Measurements from ENCODE around the gene PAN3. TPM values are rescaled to one million over a fixed set of nuclear protein-coding genes. Genes with fewer than 3 reads are reported as not detected.

PAN3 gene
- total RNA-seq (13.9 and 25.1 TPM in 2 replicates), polyA plus RNA-seq (7.8 and 8.6 TPM in 2 replicates)

GRCh38 chr13:28138012-28138755 lies at the start of gene PAN3:
Gene PAN3 (plus strand): TSS chr13:28138545. CDS start chr13:28138658, 113 bp downstream.
- H3K27ac ChIP-seq, result peak within 1 kb of the TSS; percentile 95
- H3K4me3 ChIP-seq, result peak within 1 kb of the TSS; percentile 98
- H3K4me1 ChIP-seq (ENCODE audit: low read depth), result peaks cover 3% of the 10 kb centered on the region
- peak; percentile 93 to 94 for DNase-seq (ENCODE audit: low read depth in 1 of 2, low spot score in 1 of 2)
- peak; percentile 12 for TF ChIP-seq CTCF (IDR thresholded peaks at IDR 0.05; ENCODE audit: low read depth, low read length)
- no peaks in the 10 kb centered on the region for H3K9me3 ChIP-seq (ENCODE audit: low read depth)
- H3K36me3 ChIP-seq, result no peaks in the 10 kb centered on the region
- no peaks in the 10 kb centered on the region for H3K27me3 ChIP-seq

GRCh38 chr13:28089065-28089464 lies 49.3 kb upstream of the PAN3 start:
- no peaks in the 10 kb centered on the region for H3K9me3 ChIP-seq (ENCODE audit: low read depth)
- no peak overlapping the region for H3K4me3 ChIP-seq
- DNase-seq (ENCODE audit: low read depth in 1 of 2, low spot score in 1 of 2), result no peak
- H3K27me3 ChIP-seq, result peaks cover 8% of the 10 kb centered on the region
- no peak for TF ChIP-seq CTCF (IDR thresholded peaks at IDR 0.05; ENCODE audit: low read depth, low read length)
- no peaks in the 10 kb centered on the region for H3K4me1 ChIP-seq (ENCODE audit: low read depth)
- H3K27ac ChIP-seq, result no peak overlapping the region
- H3K36me3 ChIP-seq, result no peaks in the 10 kb centered on the region

GRCh38 chr13:28092431-28092830 lies 45.9 kb upstream of the PAN3 start:
- DNase-seq (ENCODE audit: low read depth in 1 of 2, low spot score in 1 of 2), result no peak

GRCh38 chr13:28093881-28094280 lies 44.5 kb upstream of the PAN3 start:
- no peak for DNase-seq (ENCODE audit: low read depth in 1 of 2, low spot score in 1 of 2)
- H3K36me3 ChIP-seq, result no peaks in the 10 kb centered on the region
- H3K9me3 ChIP-seq (ENCODE audit: low read depth), result no peaks in the 10 kb centered on the region
- TF ChIP-seq CTCF (IDR thresholded peaks at IDR 0.05; ENCODE audit: low read depth, low read length), result no peak
- no peak overlapping the region for H3K4me3 ChIP-seq
- H3K4me1 ChIP-seq (ENCODE audit: low read depth), result no peaks in the 10 kb centered on the region
- no peak overlapping the region for H3K27ac ChIP-seq
- peaks cover 54% of the 10 kb centered on the region for H3K27me3 ChIP-seq

More at GRCh38 chr13:28092431-28092830, 45.9 kb upstream of the PAN3 start:
- no peak overlapping the region for H3K27ac ChIP-seq
- H3K36me3 ChIP-seq, result no peaks in the 10 kb centered on the region
- no peak for TF ChIP-seq CTCF (IDR thresholded peaks at IDR 0.05; ENCODE audit: low read depth, low read length)
- no peaks in the 10 kb centered on the region for H3K9me3 ChIP-seq (ENCODE audit: low read depth)
- H3K27me3 ChIP-seq, result peaks cover 40% of the 10 kb centered on the region
- H3K4me3 ChIP-seq, result no peak overlapping the region
- H3K4me1 ChIP-seq (ENCODE audit: low read depth), result no peaks in the 10 kb centered on the region

- no peak for DNase-seq (ENCODE audit: low read depth in 1 of 2, low spot score in 1 of 2)
These were observed 44.0 kb upstream of the PAN3 start for GRCh38 chr13:28094306-28094705.

More at GRCh38 chr13:28094306-28094705, 44.0 kb upstream of the PAN3 start:
- Histone ChIP-seq H3K4me1 (ENCODE audit: low read depth) (no peaks in the 10 kb centered on the region), H3K27ac (no peak overlapping the region), H3K4me3 (no peak overlapping the region), H3K9me3 (ENCODE audit: low read depth) (no peaks in the 10 kb centered on the region), H3K36me3 (no peaks in the 10 kb centered on the region), H3K27me3 (peaks cover 59% of the 10 kb centered on the region)
- no peak for TF ChIP-seq CTCF (IDR thresholded peaks at IDR 0.05; ENCODE audit: low read depth, low read length)

Measured in cardiac muscle cell (in vitro differentiated cells and primary cell).